NCI-H1105 treated with DMSO at 0.1 percent for 48 hours (cell line): ENCODE measurements around the gene UBD.

Experiments
- DNase-seq: peaks from one replicate; lab custom pipeline; 2025; lab: John Stamatoyannopoulos, UW

UBD gene

DNA sequence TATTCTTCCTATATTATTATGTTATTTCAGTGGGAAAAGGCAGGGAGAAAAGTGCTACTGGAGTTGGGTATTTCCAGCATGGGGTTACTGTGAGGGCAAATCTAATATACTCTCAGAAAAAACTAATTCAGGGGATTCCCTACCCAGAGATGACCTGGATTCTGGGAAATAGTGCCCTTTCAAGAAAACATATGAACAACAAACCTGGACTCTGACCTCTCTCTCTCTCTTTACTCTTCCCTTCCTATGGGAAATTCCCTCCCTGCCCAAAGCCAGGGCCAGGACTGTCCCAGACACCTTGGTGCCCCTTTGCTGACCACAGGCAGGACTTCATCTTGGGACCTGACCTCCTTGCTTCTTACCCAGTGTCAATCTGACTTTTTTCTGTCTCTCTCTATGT lies 1.6 kb upstream of the UBD start:
- DNase-seq = no peak

- DNase-seq = no peak
Observed at GRCh38 chr6:29558439-29559079, 973 bp downstream of the UBD start.

DNA sequence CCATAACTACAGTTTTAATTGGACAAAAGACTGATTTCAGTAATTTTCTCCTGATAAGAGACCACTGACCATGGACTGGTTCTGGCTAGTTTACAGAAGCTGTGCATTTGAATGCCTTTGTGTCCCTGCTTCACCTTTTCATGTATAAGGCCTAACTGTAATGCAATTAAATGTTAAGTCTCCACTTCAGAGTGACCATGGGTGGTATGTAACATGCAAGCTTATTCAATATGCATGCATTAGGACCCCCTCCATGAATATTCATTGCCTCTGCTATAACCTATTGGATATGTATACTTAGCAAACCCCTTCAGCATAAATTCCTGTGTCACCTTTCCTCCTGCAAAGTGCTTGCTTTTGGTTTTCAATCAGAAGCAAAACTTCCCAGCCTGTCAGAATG lies 2.2 kb downstream of the UBD start:
- no peak for DNase-seq

GRCh38 chr6:29554764-29555163 lies 4.8 kb downstream of the UBD start:
- DNase-seq = no peak

DNA sequence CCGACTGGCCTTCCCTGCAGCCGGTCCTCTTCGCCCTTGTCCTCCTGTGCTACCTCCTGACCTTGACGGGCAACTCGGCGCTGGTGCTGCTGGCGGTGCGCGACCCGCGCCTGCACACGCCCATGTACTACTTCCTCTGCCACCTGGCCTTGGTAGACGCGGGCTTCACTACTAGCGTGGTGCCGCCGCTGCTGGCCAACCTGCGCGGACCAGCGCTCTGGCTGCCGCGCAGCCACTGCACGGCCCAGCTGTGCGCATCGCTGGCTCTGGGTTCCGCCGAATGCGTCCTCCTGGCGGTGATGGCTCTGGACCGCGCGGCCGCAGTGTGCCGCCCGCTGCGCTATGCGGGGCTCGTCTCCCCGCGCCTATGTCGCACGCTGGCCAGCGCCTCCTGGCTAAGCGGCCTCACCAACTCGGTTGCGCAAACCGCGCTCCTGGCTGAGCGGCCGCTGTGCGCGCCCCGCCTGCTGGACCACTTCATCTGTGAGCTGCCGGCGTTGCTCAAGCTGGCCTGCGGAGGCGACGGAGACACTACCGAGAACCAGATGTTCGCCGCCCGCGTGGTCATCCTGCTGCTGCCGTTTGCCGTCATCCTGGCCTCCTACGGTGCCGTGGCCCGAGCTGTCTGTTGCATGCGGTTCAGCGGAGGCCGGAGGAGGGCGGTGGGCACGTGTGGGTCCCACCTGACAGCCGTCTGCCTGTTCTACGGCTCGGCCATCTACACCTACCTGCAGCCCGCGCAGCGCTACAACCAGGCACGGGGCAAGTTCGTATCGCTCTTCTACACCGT lies 6.1 kb downstream of the UBD start:
- DNase-seq = peak; percentile 19

- DNase-seq = no peak
Observed at GRCh38 chr6:29552512-29553051, 7.0 kb downstream of the UBD start.

GRCh38 chr6:29547573-29547972 lies 12.0 kb downstream of the UBD start:
- DNase-seq = no peak

GRCh38 chr6:29537714-29538403 lies 21.7 kb downstream of the UBD start:
- no peak for DNase-seq

GRCh38 chr6:29532320-29532951 lies 27.1 kb downstream of the UBD start:
- DNase-seq = no peak

DNA sequence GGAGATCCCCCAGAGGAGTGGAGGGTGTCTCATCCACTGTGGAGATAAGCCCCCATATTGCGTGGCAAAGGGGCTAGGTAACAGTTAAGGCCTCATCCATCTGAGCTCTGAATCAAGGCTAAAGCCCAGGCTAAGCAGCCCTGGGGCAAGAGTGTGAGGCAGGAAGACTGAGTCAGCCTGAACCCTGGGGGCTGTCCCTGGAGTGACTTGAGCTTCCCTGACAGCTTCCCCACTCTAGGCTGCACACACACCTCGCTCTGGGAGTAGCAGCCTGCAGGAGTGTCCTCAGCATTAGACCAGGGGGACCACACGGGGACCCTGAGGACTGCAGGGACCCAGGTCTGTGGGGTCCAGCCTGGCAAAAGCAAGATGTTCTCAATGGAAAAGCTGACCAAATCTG lies 27.9 kb downstream of the UBD start:
- no peak for DNase-seq

DNA sequence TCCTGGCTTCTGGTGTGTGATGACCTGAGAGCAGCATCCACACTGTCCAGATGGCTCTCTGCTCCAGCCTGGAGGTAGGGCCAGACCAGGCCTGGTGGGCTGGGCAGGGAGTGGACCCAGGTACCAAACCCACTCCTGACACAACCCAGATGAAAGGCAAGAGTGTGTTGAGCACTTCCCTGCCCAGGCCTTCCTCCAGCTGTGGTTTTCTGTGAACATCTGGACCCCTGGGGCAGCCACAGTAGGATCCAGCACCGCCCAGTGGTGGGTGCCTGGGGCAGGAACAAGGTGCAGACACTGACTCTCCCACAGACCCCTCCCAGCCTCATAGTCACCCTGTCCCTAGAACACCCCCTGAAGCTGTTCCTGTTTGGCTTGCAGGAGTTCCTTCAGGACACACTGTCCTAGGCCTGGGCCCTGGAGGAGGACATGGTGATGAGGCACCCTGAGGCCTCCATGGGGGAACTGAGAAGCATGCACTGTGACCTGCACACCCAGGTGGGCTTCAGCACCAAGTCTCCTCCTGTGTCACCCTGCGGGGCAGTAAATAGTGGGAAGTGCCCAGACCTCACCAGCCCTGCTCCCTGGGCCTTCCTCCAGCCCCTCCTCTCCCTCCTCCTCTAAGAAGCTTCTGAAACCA lies 28.7 kb downstream of the UBD start:
- no peak for DNase-seq

- DNase-seq = no peak
Observed at GRCh38 chr6:29529956-29530355, 29.6 kb downstream of the UBD start.

DNA sequence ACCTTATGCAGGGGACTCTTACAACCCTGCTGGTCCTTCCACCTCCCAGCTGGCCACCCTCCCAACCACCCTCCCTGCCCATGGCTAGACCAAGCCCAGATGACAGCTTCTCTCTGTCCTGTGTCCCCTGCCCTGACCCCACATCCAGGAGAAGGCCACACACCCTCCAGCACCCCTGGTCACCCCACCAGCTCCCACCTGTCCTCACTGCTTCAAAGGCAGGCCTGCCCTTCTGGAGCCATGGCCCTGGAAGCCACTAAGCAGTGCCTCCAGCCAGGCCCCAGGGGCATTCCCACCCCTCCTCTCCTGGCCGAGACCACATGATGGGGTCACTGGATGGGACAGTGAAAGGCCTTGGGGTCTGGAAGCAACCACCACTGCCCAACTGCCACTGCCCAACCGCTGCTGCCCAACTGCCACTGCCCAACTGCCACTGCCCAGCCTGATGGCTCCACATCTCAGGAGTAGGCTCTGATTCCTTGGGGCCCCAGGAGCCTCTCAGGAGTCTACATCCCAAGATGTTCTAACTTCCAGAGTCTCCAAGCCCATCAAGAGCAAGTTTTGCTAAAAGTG lies 30.5 kb downstream of the UBD start:
- no peak for DNase-seq

GRCh38 chr6:29528300-29528931 lies 31.1 kb downstream of the UBD start:
- DNase-seq = no peak

DNA sequence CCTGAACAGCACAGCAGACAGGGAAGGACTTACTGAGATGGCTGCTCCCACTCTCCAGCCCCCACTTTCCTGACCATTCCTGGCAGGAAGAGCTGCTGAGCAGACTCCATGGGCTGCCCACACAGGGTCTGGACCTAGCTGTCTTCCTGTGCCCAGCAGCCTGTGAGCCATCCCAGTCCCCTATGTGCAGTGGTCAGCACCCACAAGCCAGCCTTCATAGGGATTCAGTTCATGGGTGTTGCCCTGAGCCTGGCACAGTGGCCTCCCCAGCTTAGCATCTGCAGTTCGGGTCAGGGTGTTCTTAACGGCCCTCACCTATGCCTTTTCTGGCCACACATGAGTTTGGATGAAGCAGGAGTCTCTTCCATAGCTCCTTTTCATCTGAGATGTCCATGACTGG lies 32.0 kb downstream of the UBD start:
- DNase-seq = no peak

DNA sequence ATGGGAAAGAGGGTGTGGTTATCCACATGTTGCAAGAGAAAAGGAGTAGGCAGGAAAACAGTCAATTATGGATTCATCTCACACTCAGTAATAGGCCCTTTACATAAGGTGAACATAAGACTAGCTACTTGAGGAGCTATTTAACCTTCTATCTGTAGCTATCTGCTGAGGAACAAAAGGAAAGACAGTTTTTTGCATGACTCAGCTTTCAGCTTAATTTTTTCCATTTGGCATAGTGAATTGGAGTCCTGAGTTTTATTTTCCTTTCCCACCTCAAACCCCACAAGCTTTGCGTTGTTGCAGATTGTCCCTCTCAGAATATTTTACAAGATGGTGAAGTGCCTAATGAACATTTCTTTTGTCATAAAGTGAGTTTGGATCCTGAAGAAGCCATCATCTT lies 32.4 kb downstream of the UBD start:
- DNase-seq = no peak

GRCh38 chr6:29525311-29525639 lies 34.3 kb downstream of the UBD start:
- no peak for DNase-seq

DNA sequence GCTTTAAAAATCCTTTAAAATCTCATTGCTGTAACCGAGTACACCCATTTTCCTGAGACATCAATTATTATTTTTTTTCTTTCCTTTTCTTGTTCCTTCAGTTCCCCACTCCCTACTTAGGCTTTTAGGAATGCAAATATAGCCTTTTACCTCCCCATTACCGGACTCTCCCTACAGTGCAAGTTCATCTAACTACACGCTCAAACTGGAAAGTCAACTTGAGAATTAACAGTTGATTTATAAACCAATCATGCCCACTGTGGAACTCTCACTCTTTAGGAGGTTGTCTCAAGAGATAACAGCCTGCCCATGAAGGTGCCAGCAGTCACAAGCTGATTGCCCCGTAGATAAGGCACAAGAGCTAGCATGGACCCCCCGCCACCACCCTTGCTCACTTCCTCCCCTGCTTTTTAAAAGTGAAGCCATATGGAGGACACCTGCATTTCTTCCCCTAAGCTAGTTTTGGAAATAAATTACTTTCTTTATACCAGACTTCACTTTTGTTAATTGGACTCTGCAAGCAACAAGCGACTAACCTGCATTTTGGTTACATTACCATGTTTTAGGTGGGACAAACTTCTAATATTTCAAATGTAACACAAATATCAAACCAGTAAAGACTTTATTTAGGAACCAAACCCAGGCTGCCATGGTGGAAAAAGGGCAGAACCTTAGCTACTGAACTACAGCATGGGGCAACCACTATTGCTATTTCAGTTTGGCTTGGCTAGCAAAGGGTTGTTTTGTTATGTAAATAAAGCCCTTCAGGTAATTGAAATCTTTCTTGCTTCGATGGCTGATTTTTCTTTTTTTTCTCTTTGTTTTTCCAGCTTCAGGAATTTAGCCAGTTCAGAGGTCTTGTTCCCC lies 34.9 kb downstream of the UBD start:
- no peak for DNase-seq

GRCh38 chr6:29524044-29524443 lies 35.5 kb downstream of the UBD start:
- DNase-seq = no peak

DNA sequence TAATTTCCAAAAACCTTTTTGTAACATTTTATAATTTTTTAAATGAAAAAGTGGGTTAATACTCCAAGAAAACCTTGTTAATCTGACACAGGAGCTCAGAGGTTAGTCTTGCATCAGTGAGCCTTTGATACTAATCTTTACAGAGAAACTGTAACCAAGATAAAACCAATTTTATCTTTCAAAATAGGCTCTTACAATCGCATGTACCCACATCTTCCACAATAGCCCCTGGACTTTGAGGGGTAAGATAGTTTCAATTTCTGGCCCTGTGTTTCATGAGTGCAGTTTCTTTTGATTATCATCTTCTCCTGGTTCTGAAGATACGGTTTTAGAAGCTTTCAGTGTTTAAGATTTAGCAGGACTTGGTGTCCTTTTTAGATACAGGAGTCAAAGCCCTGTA lies 37.3 kb downstream of the UBD start:
- no peak for DNase-seq
